ENCODE results near the gene KLHL12. TPM values are rescaled to one million over a fixed set of nuclear protein-coding genes. Genes with fewer than 3 reads are reported as not detected.

The KLHL12 gene
- total and polyA plus RNA-seq, 2 donors (not counting 3 experiments of a cell fraction or from before 2014, with no cell fraction given) = 22.8 to 23.0 TPM

DNA sequence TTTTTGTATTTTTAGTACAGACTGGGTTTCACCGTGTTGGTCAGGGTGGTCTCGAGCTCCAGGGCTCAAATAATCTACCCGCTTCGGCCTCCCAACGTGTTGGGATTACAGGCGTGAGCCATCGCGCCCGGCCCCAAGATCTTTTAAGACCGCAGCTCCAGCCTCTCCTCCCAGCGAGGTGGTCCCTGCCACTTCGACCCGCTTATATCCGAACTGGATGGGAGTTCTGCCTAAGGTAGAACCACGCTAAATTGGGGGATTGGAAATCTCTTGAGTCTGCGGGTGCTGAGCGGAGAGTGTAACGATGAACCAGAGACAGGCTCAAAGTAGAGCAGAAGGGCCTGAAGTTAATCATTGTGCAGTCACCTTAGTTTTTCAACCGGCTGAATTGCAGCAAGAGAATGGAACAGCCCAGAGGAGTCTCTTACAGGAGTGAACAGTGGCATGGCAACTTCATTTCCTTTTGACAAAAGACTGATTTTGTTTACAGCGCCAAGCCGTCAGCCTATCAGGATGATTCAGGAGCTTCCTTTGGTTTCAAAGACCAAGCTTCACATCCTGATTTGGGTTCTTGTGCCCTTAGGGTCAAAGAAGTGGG is 40.7 kb upstream of the KLHL12 start:
- Histone ChIP-seq H4K20me1 (replicated peaks; ENCODE audit: control insufficient read depth, extremely low read depth, insufficient read depth, low read length) (no peaks in the 10 kb centered on the region), H3K9me1 (replicated peaks; ENCODE audit: control insufficient read depth, extremely low read depth, insufficient read depth, low read length) (no peaks in the 10 kb centered on the region), H3K27ac (ENCODE audit: insufficient read depth, low read depth, low read length) (no peak overlapping the region), H3K79me2 (ENCODE audit: control insufficient read depth, insufficient read depth, low read length) (no peaks in the 10 kb centered on the region), H3K4me1 (ENCODE audit: control insufficient read depth, extremely low read depth, insufficient read depth, low read length) (peaks cover 19% of the 10 kb centered on the region), H3K9me3 (replicated peaks; ENCODE audit: control insufficient read depth, insufficient read depth, low read length) (no peaks in the 10 kb centered on the region), H3K36me3 (ENCODE audit: control insufficient read depth in 2 of 2, extremely low read depth in 1 of 2, insufficient read depth in 2 of 2, low read length in 2 of 2) (peaks cover 0 to 3% of the 10 kb centered on the region in 2 experiments), H3K4me3 (replicated peaks in 1 of 3; ENCODE audit: insufficient read depth in 1 of 3, low read depth in 1 of 3, low read length in 3 of 3) (peak overlapping the region; percentile 3 to 83 (median 20)), H2AFZ (ENCODE audit: low read depth, low read length) (peak overlapping the region; percentile 37), H3K9ac (replicated peaks; ENCODE audit: extremely low read depth, insufficient read depth, low read length) (no peak overlapping the region), H3K4me2 (ENCODE audit: insufficient read depth, low read length) (peak overlapping the region; percentile 95), H3K27me3 (ENCODE audit: control insufficient read depth in 2 of 2, insufficient read depth in 2 of 2, low read length in 2 of 2) (peaks cover 0 to 3% of the 10 kb centered on the region in 2 experiments)
- DNase-seq (ENCODE audit: low read depth, low spot score) (peak; percentile 54), FAIRE-seq (peak; percentile 79)
- no TSS peak for BruUV-seq (replicated peaks)
- CTCF ChIA-PET = interaction anchor here (0.8 to 1.9 kb wide), 12 partner anchors 9 to 152 kb away, joined by 3 to 10 read pairs (median 4); partner anchors contain the start of genes KLHL12 and TMEM183A
- POLR2A ChIA-PET = no interaction called here
- intact Hi-C loops (cut with micrococcal nuclease) = loop anchor here (2.0 to 10.0 kb wide), 4 partner anchors 39 to 623 kb away; partner anchors contain the start of genes KLHL12, PPP1R12B, RABIF and TMEM183A
- dilution Hi-C loops (cut with MboI; ENCODE audit: extremely low pct_ligation_motif_present, low sequenced_read_pairs) = no loop called here
- TF ChIP-seq FOS (IDR thresholded peaks at IDR 0.05; ENCODE audit: borderline replicate concordance, insufficient read depth, low read length) (peak; percentile 13), GATA2 (IDR thresholded peaks at IDR 0.05; ENCODE audit: insufficient read depth, insufficient read length, low read depth, low read length) (peak; percentile 41)
- TF ChIP-seq, protein P1, sequence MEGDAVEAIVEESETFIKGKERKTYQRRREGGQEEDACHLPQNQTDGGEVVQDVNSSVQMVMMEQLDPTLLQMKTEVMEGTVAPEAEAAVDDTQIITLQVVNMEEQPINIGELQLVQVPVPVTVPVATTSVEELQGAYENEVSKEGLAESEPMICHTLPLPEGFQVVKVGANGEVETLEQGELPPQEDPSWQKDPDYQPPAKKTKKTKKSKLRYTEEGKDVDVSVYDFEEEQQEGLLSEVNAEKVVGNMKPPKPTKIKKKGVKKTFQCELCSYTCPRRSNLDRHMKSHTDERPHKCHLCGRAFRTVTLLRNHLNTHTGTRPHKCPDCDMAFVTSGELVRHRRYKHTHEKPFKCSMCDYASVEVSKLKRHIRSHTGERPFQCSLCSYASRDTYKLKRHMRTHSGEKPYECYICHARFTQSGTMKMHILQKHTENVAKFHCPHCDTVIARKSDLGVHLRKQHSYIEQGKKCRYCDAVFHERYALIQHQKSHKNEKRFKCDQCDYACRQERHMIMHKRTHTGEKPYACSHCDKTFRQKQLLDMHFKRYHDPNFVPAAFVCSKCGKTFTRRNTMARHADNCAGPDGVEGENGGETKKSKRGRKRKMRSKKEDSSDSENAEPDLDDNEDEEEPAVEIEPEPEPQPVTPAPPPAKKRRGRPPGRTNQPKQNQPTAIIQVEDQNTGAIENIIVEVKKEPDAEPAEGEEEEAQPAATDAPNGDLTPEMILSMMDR (IDR thresholded peaks at IDR 0.05; ENCODE audit: extremely low read depth in 1 of 2, insufficient read depth in 1 of 2, low read depth in 1 of 2, low read length in 2 of 2) = no peak

All from endothelial cell of umbilical vein (primary cell).